MM.1S (cell line): ENCODE data around the gene CD81.

Source experiments
- CTCF ChIP-seq: fragments of 300-600 bp; sonication (generic); IDR thresholded peaks from 2 replicates; pipeline ENCODE4 v1.5.1; 2016; ENCODE audit warnings: antibody characterized with exemption, low read length, mixed read lengths
- EZH2phosphoT487 ChIP-seq: fragments of 300-600 bp; sonication (generic); IDR thresholded peaks from 2 replicates; pipeline ENCODE4 v1.6.1; 2018; ENCODE audit warnings: antibody characterized with exemption, low read length

- TF ChIP-seq EZH2phosphoT487 (no peak), CTCF (no peak)
These were observed 56.9 kb downstream of the CD81 start for GRCh38 chr11:2434008-2434407.
